Astrocyte (in vitro differentiated cells and primary cell): ENCODE measurements around the gene PSMC2. TPM values are rescaled to one million over a fixed set of nuclear protein-coding genes. Genes with fewer than 3 reads are reported as not detected.

Source experiments
- DNase-seq: peaks from one replicate; pipeline ENCODE4 v3.0.0-alpha.2; 2010; ENCODE audit warnings: low read depth
- FAIRE-seq: peaks from 2 replicates; lab custom pipeline; 2011; peaks lifted over from hg19 to GRCh38; lab: Jason Lieb, UNC
- H2AFZ ChIP-seq: 2 replicates; pipeline ENCODE4 v1.6.0; 2012; ENCODE audit warnings: low read depth, low read length, inconsistent platforms
- H3K27ac ChIP-seq: 2 replicates; pipeline ENCODE4 v1.5.1; 2011; ENCODE audit warnings: low read depth, low read length, inconsistent platforms
- H3K27me3 ChIP-seq: 2 replicates; pipeline ENCODE4 v1.6.0; 2011; ENCODE audit warnings: low read length, inconsistent platforms; ENCODE audit not compliant: insufficient read depth
- H3K36me3 ChIP-seq: 2 replicates; pipeline ENCODE4 v1.5.1; 2011; ENCODE audit warnings: low read length, inconsistent platforms; ENCODE audit not compliant: insufficient read depth
- H3K4me1 ChIP-seq: 2 replicates; pipeline ENCODE4 v1.5.1; 2011; ENCODE audit warnings: low read length, inconsistent platforms; ENCODE audit not compliant: insufficient read depth
- H3K4me2 ChIP-seq: 2 replicates; pipeline ENCODE4 v1.6.0; 2012; ENCODE audit warnings: low read length, inconsistent platforms
- H3K4me3 ChIP-seq: 2 replicates; pipeline ENCODE4 v1.5.1; 2011; ENCODE audit warnings: low read depth, mild to moderate bottlenecking, low read length, inconsistent platforms; ENCODE audit not compliant: insufficient read depth
- H3K79me2 ChIP-seq: 2 replicates; pipeline ENCODE4 v1.6.0; 2012; ENCODE audit warnings: mild to moderate bottlenecking, low read length, inconsistent platforms; ENCODE audit not compliant: insufficient read depth
- H3K9ac ChIP-seq: 2 replicates; pipeline ENCODE4 v1.6.0; 2012; ENCODE audit warnings: mild to moderate bottlenecking, low read length, inconsistent platforms
- H3K9me3 ChIP-seq: 2 replicates; pipeline ENCODE4 v1.5.1; 2012; ENCODE audit warnings: low read depth, mild to moderate bottlenecking, low read length, inconsistent platforms; ENCODE audit not compliant: insufficient read depth
- H4K20me1 ChIP-seq: 2 replicates; pipeline ENCODE4 v1.6.0; 2012; ENCODE audit warnings: low read length, inconsistent platforms; ENCODE audit not compliant: insufficient read depth
- H3K27ac Mint-ChIP-seq: one replicate; pipeline ENCODE4 v1.8.0; 2021; ENCODE audit warnings: mild to moderate bottlenecking, mixed read lengths; ENCODE audit not compliant: unreplicated experiment
- H3K27me3 Mint-ChIP-seq: one replicate; pipeline ENCODE4 v1.8.0; 2021; ENCODE audit warnings: low read depth, mixed read lengths; ENCODE audit not compliant: unreplicated experiment
- H3K36me3 Mint-ChIP-seq: one replicate; pipeline ENCODE4 v1.8.0; 2021; ENCODE audit warnings: low read depth, mixed read lengths; ENCODE audit not compliant: unreplicated experiment
- H3K4me1 Mint-ChIP-seq: one replicate; pipeline ENCODE4 v1.8.0; 2021; ENCODE audit warnings: low read depth, mixed read lengths; ENCODE audit not compliant: unreplicated experiment
- H3K4me3 Mint-ChIP-seq: one replicate; pipeline ENCODE4 v1.8.0; 2021; ENCODE audit warnings: mild to moderate bottlenecking, moderate library complexity, mixed read lengths; ENCODE audit not compliant: unreplicated experiment
- H3K9me3 Mint-ChIP-seq: one replicate; pipeline ENCODE4 v1.8.0; 2021; ENCODE audit warnings: mild to moderate bottlenecking, mixed read lengths; ENCODE audit not compliant: unreplicated experiment
- CTCF ChIP-seq: IDR thresholded peaks from 2 replicates; pipeline ENCODE4 v1.5.1; 2011; ENCODE audit warnings: low read depth, mild to moderate bottlenecking, inconsistent platforms, low read length, moderate library complexity; ENCODE audit not compliant: insufficient read depth
- EZH2 ChIP-seq: IDR thresholded peaks from 2 replicates; pipeline ENCODE4 v1.6.1; 2012; ENCODE audit warnings: mild to moderate bottlenecking, low read length, inconsistent platforms; ENCODE audit not compliant: insufficient read depth
- total RNA-seq: library from RNA; stranded (reverse); gene quantifications from 2 replicates; pipeline ENCODE4 v1.2.1, GENCODE V29; 2021

Gene PSMC2
- total RNA-seq, 1 donor from 2014 or later = 146 TPM

- no peak for TF ChIP-seq CTCF
- no peak for TF ChIP-seq EZH2
These were observed 70.8 kb downstream of the PSMC2 start for GRCh38 chr7:103418241-103418640.

More at GRCh38 chr7:103418241-103418640, 70.8 kb downstream of the PSMC2 start:
- H3K4me2 ChIP-seq = no peak overlapping the region
- H3K27ac Mint-ChIP-seq = no peak overlapping the region
- no peaks in the 10 kb centered on the region for H3K36me3 Mint-ChIP-seq
- no peak overlapping the region for H2AFZ ChIP-seq
- DNase-seq = no peak
- no peak for FAIRE-seq
- H3K4me1 Mint-ChIP-seq = no peaks in the 10 kb centered on the region
- H3K9me3 Mint-ChIP-seq = no peaks in the 10 kb centered on the region
- no peaks in the 10 kb centered on the region for H3K79me2 ChIP-seq
- no peak overlapping the region for H3K4me3 Mint-ChIP-seq
- no peak overlapping the region for H3K9ac ChIP-seq
- H3K9me3 ChIP-seq = no peaks in the 10 kb centered on the region
- no peak overlapping the region for H3K4me3 ChIP-seq
- no peaks in the 10 kb centered on the region for H3K27me3 Mint-ChIP-seq
- H3K27me3 ChIP-seq = no peaks in the 10 kb centered on the region
- H3K36me3 ChIP-seq = no peaks in the 10 kb centered on the region
- H3K27ac ChIP-seq = no peak overlapping the region
- no peaks in the 10 kb centered on the region for H3K4me1 ChIP-seq
- H4K20me1 ChIP-seq = no peaks in the 10 kb centered on the region

Other genes starting within 250 kb of the PSMC2 start
- gene NAPEPLD, start 198.5 kb upstream of the PSMC2 start, total RNA-seq = 7.6 and 8.7 TPM in 2 replicates
- gene PMPCB, start 50.2 kb upstream of the PSMC2 start, total RNA-seq = 44.9 and 47.6 TPM in 2 replicates
- 33.9 and 40.0 TPM in 2 replicates for gene DNAJC2, start 2.9 kb upstream of the PSMC2 start, total RNA-seq
- not detected in 2 replicates for gene SLC26A5, start 98.6 kb downstream of the PSMC2 start, total RNA-seq